ENCODE data around the gene CPSF4L. TPM values are rescaled to one million over a fixed set of nuclear protein-coding genes. Genes with fewer than 3 reads are reported as not detected.

Gene CPSF4L
- total RNA-seq, 3 donors from 2014 or later = not detected

GRCh38 chr17:73297934-73298861, 36.5 kb upstream of the CPSF4L start:
- Mint-ChIP-seq H3K9me3 (no peaks in the 10 kb centered on the region), H3K36me3 (ENCODE audit: insufficient read depth) (no peaks in the 10 kb centered on the region), H3K4me1 (ENCODE audit: low read depth) (no peaks in the 10 kb centered on the region), H3K4me3 (no peak overlapping the region), H3K27me3 (ENCODE audit: low read depth) (no peaks in the 10 kb centered on the region)
- ATAC-seq (no peak), DNase-seq (no peak)

GRCh38 chr17:73293480-73293911, 31.8 kb upstream of the CPSF4L start:
- Mint-ChIP-seq H3K36me3 (ENCODE audit: insufficient read depth) (no peaks in the 10 kb centered on the region), H3K9me3 (no peaks in the 10 kb centered on the region), H3K27me3 (ENCODE audit: low read depth) (peaks cover 2% of the 10 kb centered on the region), H3K4me1 (ENCODE audit: low read depth) (peaks cover 13% of the 10 kb centered on the region), H3K4me3 (no peak overlapping the region)
- DNase-seq = no peak
- ATAC-seq = no peak

- H3K4me3 Mint-ChIP-seq = no peak overlapping the region
- H3K4me1 Mint-ChIP-seq (ENCODE audit: low read depth) = peaks cover 13% of the 10 kb centered on the region
- no peaks in the 10 kb centered on the region for H3K36me3 Mint-ChIP-seq (ENCODE audit: insufficient read depth)
- no peaks in the 10 kb centered on the region for H3K9me3 Mint-ChIP-seq
- H3K27me3 Mint-ChIP-seq (ENCODE audit: low read depth) = peaks cover 2% of the 10 kb centered on the region
- ATAC-seq (no peak), DNase-seq (no peak)
Measured at GRCh38 chr17:73293031-73293430, 31.4 kb upstream of the CPSF4L start.

GRCh38 chr17:73292031-73292531, 30.4 kb upstream of the CPSF4L start:
- Mint-ChIP-seq H3K4me3 (no peak overlapping the region), H3K4me1 (ENCODE audit: low read depth) (peaks cover 13% of the 10 kb centered on the region), H3K36me3 (ENCODE audit: insufficient read depth) (no peaks in the 10 kb centered on the region), H3K27me3 (ENCODE audit: low read depth) (peaks cover 2% of the 10 kb centered on the region), H3K9me3 (no peaks in the 10 kb centered on the region)
- DNase-seq = no peak
- ATAC-seq = no peak

GRCh38 chr17:73291260-73291801, 29.7 kb upstream of the CPSF4L start:
- no peaks in the 10 kb centered on the region for H3K9me3 Mint-ChIP-seq
- H3K36me3 Mint-ChIP-seq (ENCODE audit: insufficient read depth) = no peaks in the 10 kb centered on the region
- peaks cover 2% of the 10 kb centered on the region for H3K27me3 Mint-ChIP-seq (ENCODE audit: low read depth)
- DNase-seq (no peak), ATAC-seq (peak in 1 of 2 donors; percentile 18)
- peaks cover 13% of the 10 kb centered on the region for H3K4me1 Mint-ChIP-seq (ENCODE audit: low read depth)
- no peak overlapping the region for H3K4me3 Mint-ChIP-seq

- Mint-ChIP-seq H3K4me3 (no peak overlapping the region), H3K27me3 (ENCODE audit: low read depth) (peaks cover 2% of the 10 kb centered on the region), H3K4me1 (ENCODE audit: low read depth) (peaks cover 13% of the 10 kb centered on the region), H3K9me3 (no peaks in the 10 kb centered on the region), H3K36me3 (ENCODE audit: insufficient read depth) (no peaks in the 10 kb centered on the region)
- ATAC-seq (no peak), DNase-seq (no peak)
Measured at GRCh38 chr17:73290399-73291259, 28.9 kb upstream of the CPSF4L start.

- no peaks in the 10 kb centered on the region for H3K9me3 Mint-ChIP-seq
- H3K36me3 Mint-ChIP-seq (ENCODE audit: insufficient read depth) = no peaks in the 10 kb centered on the region
- no peak overlapping the region for H3K4me3 Mint-ChIP-seq
- DNase-seq (no peak), ATAC-seq (no peak)
- peaks cover 13% of the 10 kb centered on the region for H3K4me1 Mint-ChIP-seq (ENCODE audit: low read depth)
- peaks cover 2% of the 10 kb centered on the region for H3K27me3 Mint-ChIP-seq (ENCODE audit: low read depth)
Measured at GRCh38 chr17:73289549-73290254, 28.0 kb upstream of the CPSF4L start.

- H3K4me3 Mint-ChIP-seq = no peak overlapping the region
- peaks cover 2% of the 10 kb centered on the region for H3K27me3 Mint-ChIP-seq (ENCODE audit: low read depth)
- DNase-seq (no peak), ATAC-seq (no peak)
- no peaks in the 10 kb centered on the region for H3K36me3 Mint-ChIP-seq (ENCODE audit: insufficient read depth)
- H3K4me1 Mint-ChIP-seq (ENCODE audit: low read depth) = peaks cover 13% of the 10 kb centered on the region
- no peaks in the 10 kb centered on the region for H3K9me3 Mint-ChIP-seq
Measured at GRCh38 chr17:73288534-73289302, 27.0 kb upstream of the CPSF4L start.

- no peak for ATAC-seq
- no peak for DNase-seq
- H3K4me3 Mint-ChIP-seq = no peak overlapping the region
- H3K9me3 Mint-ChIP-seq = no peaks in the 10 kb centered on the region
- H3K36me3 Mint-ChIP-seq (ENCODE audit: insufficient read depth) = no peaks in the 10 kb centered on the region
- H3K27me3 Mint-ChIP-seq (ENCODE audit: low read depth) = peaks cover 2% of the 10 kb centered on the region
- peaks cover 13% of the 10 kb centered on the region for H3K4me1 Mint-ChIP-seq (ENCODE audit: low read depth)
Measured at GRCh38 chr17:73286863-73287296, 25.2 kb upstream of the CPSF4L start.

GRCh38 chr17:73285916-73286862, 24.5 kb upstream of the CPSF4L start:
- Mint-ChIP-seq H3K27me3 (ENCODE audit: low read depth) (peaks cover 2% of the 10 kb centered on the region), H3K9me3 (no peaks in the 10 kb centered on the region), H3K36me3 (ENCODE audit: insufficient read depth) (no peaks in the 10 kb centered on the region), H3K4me1 (ENCODE audit: low read depth) (peaks cover 10% of the 10 kb centered on the region), H3K4me3 (no peak overlapping the region)
- no peak for ATAC-seq
- no peak for DNase-seq

- Mint-ChIP-seq H3K36me3 (ENCODE audit: insufficient read depth) (no peaks in the 10 kb centered on the region), H3K27me3 (ENCODE audit: low read depth) (peaks cover 2% of the 10 kb centered on the region), H3K4me1 (ENCODE audit: low read depth) (peaks cover 5% of the 10 kb centered on the region), H3K4me3 (no peak overlapping the region), H3K9me3 (no peaks in the 10 kb centered on the region)
- DNase-seq = no peak
- ATAC-seq = no peak
Measured at GRCh38 chr17:73285603-73285908, 23.9 kb upstream of the CPSF4L start.

GRCh38 chr17:73284906-73285602, 23.4 kb upstream of the CPSF4L start:
- Mint-ChIP-seq H3K27me3 (ENCODE audit: low read depth) (peaks cover 2% of the 10 kb centered on the region), H3K9me3 (no peaks in the 10 kb centered on the region), H3K4me1 (ENCODE audit: low read depth) (peaks cover under 1% of the 10 kb centered on the region), H3K4me3 (no peak overlapping the region), H3K36me3 (ENCODE audit: insufficient read depth) (no peaks in the 10 kb centered on the region)
- ATAC-seq = no peak
- no peak for DNase-seq
